HK-2 (cell line): ENCODE measurements around the gene CD33.
"Not testable (repeated sequence)": the region's sequence is repeated elsewhere in the genome, so short reads cannot be mapped to it uniquely, and the experiment has no call there.

ENCODE experiments used
- DNase-seq: peaks from one replicate; pipeline ENCODE4 v3.0.0-alpha.2; 2018; ENCODE audit not compliant: unreplicated experiment

The CD33 gene

DNA sequence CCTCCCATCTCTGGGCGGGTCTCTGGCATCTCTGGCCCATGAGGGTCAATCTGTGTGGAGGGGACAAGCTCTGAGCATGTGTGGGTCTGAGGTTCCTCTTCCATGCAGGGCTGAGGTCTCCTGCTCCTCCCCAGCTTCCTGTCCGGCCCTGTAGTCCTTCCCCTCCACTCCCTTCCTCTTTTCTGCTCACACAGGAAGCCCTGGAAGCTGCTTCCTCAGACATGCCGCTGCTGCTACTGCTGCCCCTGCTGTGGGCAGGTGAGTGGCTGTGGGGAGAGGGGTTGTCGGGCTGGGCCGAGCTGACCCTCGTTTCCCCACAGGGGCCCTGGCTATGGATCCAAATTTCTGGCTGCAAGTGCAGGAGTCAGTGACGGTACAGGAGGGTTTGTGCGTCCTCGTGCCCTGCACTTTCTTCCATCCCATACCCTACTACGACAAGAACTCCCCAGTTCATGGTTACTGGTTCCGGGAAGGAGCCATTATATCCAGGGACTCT lies at the start of gene CD33:
Gene CD33 (plus strand): TSS at position 183 of the 496 bp plus-strand sequence. CDS start 39 bp downstream, at position 222.
- DNase-seq: not testable (repeated sequence)

DNA sequence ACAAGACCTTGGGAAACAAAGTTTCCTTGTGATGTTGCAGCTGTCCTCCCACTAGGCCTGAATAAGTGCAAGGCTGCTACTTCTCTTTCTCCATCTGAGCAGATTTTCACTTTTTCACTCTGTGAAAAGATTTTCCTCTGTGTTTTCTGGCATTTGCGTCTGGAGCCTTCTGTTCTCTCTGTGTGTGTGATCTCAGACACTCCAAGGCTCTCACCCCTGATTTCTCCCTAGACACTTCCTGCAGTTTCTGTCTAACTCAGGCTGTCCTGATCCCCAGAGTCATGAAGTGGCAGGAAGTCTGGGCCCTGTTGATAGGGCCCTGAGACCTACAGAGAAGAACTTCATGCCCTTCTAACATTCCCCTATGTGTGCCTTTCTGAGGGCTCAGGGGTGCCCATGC lies 45.6 kb upstream of the CD33 start:
- DNase-seq: no peak

DNA sequence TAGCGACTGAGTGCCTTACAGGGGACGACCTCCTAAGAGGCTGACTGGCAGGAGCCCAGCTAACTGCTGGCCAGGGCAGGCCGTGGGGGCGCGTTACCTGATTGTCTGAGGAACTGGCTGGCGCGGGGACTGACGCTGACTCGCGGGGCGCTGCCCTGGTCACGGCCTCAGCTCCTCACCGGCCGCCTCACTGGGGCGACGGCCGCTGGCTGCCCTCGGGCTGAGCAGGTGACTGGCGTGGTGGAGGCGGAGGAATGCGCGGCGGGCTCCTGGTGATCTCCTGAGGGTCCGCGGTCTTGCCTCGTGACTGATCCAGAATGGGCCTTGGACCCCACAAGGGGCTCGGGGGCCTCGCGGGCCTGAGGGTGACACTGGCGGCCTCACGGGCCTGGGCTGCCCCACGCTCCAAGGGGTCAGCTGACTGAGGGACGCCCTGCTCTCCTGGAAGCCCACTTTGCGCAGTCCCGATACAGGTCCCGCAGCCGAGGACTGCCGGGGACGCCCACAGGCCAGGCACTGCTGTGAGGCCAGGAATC lies 43.4 kb upstream of the CD33 start:
- DNase-seq: no peak

DNA sequence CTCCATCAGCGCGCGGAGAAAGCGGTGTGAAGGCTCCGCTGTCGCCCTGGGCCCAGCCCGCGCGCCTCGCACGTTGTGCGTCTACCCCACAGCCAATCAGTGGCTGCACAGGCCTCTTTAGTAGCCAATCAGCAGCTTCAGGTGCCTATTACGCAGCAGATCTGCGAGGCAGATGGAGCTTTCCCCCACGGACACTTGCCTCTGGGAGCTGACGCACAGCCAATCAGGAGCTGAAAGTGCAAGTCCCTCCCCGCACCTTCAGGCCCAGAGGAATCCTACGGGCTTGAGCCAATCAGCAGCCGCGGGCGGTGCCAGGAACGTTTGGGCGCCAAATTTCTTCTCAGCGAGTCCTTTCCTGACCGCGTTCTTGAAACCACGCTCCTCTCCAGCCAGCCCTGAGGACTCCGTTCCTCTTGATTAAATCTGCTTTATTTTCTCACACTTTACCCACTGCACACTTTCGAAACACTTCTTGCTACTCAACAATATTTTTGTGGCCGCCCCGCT lies 42.9 kb upstream of the CD33 start:
- DNase-seq: no peak

DNA sequence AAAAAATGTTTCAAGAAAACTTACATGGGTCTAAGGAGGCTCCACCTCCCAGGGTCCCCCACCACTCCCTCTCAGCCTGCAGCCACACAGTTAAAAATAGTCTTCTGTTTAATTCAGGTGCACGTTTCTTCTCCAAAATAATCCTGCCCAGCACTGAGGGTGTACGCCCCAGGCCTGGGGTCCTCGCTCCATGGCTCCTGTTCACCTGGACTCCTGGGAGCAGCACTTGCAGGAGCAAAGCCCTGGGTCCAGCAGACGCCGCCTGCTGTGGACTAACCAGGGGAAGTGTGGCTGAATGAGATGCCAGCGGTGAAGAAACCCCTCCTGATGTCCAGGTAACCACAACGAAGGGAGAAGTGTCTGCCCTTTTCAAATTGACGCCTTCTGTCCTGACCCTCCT lies 41.3 kb upstream of the CD33 start:
- no peak for DNase-seq

DNA sequence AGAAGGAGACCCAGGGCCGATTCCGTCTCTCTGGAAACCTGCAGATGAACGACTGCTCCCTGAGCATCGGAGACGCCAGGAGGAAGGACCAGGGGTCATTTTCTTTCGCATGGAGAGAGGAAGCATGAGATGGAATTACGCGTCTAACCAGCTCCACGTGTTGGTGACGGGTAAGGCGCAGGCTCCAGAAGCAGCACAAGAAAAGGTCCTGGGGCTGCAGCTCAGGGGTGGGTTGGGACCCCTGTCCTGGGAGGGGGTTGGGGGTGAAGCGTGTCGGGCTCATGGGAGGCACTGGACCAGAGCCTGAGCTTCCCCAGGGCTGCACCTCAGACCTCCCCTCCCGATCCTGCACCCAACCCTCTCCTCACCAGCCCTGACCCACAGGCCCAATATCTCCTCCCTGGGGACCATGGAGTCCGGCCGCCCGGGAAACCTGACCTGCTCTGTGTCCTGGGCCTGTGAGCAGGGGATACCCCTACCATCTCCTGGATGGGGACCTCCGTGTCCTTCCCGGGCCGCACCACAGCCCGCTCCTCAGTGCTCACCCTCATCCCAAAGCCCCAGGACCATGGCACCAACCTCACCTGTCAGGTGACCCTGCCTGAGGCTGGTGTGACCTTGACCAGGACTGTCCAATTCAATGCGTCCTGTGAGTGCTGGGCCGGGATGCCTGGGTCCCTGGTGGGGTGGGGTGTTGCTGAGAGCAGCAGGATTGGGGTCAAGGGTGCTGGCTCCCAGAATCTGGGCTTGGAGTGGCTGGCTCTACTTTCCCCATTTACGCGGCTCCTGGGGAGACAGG lies 39.6 kb upstream of the CD33 start:
- DNase-seq: no peak

DNA sequence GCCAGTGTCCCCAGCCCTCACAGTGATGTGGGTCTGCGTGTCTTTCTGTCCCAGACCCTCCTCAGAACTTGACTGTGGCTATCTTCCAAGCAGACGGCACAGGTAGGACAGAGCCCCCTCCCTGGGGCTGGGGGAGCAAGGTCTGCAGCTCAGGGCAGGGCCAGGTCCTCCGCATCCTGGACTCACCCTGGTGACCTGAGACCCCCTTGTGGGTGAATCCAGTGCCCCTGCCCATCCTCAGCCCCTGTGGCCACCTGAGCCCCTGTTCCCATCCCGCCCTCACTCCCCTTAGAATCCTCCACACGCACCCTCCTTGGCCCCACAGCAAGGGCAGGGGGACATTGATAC lies 39.0 kb upstream of the CD33 start:
- DNase-seq: no peak

DNA sequence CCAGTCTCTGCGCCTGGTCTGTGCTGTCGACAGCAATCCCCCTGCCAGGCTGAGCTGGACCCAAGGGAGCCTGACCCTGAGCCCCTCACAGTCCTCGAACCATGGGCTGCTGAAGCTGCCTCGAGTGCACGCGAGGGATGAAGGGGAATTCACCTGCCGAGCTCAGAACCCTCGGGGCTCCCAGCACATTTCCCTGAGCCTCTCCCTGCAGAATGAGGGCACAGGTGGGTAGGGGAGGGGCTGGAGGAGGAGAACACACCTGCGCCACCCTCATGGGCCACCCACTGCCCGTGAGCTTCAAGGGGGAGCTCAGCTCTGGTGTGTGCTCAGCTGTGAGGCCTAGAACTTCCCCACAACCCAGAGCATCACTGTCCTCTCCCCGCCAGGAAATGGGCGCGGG lies 38.6 kb upstream of the CD33 start:
- no peak for DNase-seq

DNA sequence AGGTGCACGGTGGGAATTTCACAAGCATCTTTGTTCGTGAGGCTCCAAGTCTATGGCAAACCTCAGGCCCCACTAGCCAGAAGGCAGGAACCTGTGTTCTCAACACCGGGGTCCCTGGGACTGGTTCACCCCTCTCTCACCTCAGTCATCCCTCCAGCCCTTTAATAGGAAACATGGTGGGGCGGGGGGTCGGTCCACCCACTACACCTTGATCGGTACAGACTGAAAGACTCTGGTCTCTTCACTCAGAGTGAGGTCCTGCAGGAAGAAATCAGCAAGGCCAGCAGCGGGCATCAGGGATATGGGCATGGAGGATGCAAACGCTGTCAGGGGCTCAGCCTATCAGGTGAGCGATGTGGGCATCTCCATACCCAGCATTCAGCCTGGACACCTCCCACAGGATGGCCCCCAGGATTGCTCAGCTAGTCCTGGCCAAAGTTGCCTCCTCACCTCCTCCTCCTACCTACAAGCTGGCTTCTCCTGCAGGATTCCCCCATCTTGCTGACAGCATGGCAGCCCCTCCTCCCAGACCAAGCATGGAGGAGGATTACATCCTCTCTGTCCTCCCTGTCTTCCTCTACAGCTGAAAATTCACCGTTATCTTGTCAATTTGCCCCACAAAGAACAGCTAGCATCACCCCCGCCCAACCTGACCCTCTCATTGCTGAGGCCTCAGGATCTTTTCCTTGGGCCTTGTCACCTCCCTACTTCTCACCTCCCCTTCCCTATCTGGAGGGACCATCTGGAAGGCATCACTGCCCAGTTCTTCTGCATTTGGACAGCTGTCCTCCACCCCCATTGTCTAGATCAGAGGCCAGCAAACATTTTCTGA lies 37.3 kb upstream of the CD33 start:
- DNase-seq: no peak

DNA sequence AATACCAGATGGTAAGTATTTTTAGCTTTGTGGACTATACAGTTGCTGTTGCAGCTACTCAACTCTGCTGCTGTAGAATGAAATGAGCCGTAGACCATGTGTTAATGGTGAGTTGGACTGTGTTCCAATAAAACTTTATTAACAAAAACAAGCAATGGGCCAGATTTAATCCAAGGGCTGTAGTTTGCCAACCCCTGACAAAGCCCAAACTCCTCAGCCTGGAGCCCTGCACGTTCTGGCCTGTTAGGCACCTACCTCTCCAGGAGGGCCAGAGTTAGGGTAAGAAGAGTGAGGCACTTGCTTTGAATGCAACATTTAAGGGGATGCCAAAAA lies 36.7 kb upstream of the CD33 start:
- DNase-seq: no peak

DNA sequence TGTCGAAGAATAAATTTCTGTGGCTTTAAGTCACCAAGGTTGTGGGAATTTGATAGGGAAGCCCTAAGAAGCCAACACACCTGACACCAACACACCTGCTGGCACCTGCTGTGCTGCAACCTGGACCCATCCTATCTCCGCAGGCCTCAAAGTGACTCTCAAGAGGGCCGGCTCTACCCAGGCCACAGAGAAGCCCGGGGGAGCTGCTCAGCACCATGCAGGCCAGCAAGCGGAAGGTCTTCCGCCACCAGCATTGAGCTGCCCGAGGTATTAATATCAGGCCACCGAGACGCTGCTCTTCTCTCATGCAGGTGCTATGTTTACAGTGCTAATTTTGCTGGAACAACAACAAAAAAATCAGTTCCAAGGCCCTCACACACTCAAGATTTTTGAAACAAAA lies 32.2 kb upstream of the CD33 start:
- no peak for DNase-seq

DNA sequence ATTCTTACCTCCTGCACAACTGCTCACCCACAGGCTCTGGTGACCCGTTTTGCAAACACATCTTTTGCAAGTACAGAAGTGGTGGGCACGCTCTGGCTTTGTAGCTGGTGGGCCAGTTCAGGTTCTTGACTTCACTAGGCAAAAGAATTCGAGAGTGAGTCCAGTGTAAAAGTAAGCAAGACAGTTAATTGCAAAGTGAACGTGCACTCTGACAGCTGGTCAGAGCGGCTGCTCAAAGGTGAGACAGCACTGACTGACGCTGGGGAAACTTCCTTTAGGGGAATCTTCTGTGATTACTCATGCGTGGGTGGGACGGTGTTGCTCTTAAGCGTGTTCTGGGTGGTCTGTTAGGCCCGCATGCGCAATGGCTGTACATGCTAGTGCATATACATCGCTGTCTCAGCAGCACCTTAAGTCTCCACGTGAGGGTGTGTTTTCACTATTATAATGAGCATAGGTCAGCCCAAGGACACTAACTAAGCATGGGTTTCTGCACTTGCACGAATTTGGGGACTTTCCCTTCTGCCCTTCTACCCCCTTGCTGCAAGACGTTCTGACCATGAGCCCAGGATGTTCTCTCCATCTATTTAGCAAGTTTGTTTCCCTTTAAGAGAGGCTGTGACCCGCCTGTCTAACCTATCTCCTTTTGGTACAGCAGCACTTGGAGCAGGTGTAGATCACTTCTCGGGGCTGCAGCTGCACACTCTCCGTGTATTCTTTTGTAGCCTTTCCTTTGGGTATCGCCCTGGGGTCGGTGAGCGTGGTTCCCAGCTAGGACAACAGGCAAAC lies 30.2 kb upstream of the CD33 start:
- DNase-seq: no peak

DNA sequence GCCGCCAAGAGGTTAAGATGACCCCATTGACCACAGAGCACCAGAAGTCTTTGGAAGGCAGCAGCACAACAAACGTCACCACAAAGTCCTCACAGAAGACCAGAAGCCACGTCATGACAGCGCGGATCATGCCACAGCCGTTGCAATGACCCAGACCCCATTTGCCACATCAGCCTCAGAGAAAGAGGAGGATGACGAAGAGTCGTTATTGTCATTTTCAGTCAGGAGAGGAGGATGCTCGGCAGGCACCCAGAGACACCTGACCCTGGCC lies 29.6 kb upstream of the CD33 start:
- DNase-seq: no peak

DNA sequence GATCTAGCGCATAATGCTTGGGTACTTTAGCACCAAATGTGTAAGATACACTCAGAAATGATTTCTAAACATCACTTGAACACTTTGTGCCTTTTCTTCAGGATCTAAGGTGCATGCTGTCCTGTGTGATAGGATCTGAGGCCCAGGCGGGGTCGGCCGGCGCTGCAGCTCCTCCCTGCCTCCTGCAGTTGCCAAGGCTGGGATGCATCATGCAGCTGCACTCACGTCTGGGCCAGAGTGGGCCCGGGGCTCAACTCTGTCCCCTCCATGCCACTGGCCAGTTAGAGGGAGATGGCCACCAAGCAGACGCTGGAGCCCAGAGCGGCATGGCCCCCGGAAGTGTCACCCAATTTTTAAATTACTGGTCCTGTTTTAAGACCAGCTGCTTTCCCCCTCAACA lies 29.3 kb upstream of the CD33 start:
- DNase-seq: no peak

DNA sequence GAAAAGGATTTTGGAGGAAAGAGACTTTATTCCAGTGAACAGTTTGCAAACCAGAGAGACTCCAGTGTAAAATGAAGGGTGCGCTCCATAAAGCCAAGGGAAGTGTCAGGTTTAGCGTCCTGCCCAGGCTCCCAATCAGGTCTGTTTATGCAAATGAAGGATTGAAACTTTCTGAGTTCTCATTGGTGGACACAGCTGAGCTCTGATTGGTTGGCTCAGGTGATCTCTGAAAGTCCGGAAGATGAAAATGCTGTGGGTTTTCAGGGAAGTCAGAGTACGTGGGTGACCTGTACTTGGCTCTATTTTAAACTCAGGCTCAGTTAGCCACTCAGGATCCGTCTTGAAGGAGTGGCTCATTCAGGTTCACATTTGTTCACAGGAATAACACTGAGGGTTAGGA lies 28.7 kb upstream of the CD33 start:
- DNase-seq: no peak

DNA sequence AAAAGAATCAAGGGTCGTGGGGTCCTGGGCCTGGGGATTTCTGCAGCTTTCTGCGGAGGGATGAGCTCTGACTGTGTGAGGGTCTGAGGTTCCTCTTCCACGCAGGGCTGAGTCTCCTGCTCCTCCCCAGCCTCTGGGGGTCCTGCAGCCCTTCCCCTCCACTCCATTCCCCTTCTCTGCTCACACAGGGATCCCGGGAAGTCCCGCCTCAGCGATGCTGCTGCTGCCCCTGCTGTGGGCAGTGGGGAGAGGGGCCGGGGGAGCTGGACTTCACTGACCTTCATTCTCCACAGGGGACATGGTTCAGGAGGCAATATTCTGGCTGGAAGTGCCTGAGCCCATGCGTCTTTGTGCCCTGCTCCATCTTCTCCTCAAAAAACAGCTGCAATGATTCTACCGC lies 26.2 kb upstream of the CD33 start:
- no peak for DNase-seq

DNA sequence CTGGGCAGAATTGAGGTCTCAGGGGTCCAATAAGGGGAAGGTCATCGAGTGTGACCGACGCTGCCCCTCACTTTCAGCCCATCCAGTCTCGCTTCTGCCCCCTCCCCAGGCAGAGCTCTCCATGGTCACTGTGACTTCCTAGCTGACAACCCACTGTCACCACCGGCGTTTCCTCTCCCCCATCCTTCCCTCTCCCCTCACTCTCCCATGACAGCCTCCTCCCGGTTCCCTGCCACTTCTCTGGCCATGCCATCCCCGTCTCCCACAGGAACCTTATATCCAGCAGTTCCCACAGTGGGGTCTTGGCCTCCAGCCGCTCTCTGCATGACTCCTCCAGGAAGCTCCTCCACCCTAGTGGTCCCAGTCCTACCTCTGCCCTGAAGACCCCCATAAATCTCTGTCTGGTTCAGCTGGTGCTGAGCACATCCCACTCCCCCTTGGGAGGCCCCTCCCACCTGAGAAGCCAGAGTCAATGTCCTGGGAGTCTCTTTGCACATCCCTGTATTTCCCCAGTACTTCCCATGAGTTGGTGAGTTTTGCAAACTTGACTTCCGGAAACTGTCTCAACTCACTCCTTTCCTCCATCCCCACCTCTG lies 24.7 kb upstream of the CD33 start:
- no peak for DNase-seq

DNA sequence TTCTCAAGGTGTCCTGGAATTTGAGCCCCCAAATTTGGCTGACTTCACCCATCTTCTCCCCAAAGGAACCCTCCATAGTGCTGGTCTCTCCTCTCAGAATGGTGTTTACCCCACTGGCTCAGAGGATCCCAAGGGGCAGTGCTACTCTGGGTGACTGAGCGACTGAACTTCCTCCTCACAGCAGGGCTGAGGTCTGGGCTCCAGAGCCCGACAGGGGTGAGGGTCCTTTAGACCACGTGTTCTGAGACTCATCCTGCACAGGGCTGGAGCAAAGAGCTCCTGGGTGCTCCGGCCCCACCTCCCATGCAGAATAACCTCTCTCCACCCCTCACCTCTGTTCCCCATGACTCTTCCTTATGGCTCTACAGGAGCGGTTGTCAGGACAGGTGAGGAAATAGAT lies 23.2 kb upstream of the CD33 start:
- DNase-seq: no peak

DNA sequence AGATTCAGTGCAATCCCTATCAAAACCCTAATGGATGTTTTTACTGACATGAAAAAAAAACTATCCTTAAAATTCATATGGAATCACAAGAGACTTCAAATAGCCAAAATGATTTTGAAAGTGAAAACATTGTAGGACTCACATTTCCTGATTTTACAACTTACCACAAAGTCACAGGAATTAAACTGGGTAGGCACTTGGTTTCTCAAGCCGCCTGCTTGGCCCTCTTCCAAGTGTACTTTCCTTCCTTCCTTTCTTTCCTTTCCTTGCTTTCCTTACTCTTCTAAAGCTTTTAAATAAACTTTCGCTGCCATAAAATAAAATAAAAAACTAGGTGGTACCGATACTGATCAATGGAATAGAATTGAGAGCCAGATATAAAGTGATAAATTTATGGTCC lies 21.0 kb upstream of the CD33 start:
- no peak for DNase-seq

DNA sequence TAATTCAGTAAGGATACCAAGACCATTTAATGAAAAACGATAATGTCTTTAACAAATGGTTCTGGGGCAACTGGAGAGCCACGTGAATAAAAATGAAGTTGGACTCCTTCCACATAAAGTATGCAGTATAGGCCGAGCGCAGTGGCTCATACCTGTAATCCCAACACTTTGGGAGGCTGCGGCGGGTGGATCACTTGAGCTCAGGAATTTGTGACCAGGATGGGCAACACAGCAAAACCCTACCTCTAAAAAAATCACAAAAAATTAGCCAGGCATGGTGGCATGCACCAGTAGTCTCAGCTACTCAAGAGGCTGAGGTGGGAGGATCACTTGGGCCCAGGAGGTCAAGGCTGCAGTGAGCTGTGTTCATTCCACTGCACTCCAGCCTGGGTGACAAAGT lies 20.6 kb upstream of the CD33 start:
- no peak for DNase-seq

DNA sequence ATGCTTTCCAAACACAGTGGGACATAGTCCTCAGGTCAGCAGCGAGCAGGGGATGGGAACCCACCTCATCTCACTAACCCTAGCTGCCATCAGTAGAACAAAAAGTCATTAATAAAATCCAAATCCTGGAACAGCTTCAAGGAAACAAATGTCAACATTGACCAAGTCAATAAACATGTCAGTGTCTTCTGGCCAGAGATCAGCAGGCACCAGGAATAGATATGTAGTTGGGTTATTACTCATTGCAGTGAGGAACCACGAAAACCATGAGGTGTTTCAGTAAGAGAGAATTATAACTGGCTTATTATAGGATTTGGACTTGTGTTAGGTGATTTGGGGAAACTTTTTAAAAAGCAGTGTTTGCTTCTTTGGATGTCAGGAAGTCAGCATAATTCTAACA lies 17.1 kb upstream of the CD33 start:
- DNase-seq: no peak

DNA sequence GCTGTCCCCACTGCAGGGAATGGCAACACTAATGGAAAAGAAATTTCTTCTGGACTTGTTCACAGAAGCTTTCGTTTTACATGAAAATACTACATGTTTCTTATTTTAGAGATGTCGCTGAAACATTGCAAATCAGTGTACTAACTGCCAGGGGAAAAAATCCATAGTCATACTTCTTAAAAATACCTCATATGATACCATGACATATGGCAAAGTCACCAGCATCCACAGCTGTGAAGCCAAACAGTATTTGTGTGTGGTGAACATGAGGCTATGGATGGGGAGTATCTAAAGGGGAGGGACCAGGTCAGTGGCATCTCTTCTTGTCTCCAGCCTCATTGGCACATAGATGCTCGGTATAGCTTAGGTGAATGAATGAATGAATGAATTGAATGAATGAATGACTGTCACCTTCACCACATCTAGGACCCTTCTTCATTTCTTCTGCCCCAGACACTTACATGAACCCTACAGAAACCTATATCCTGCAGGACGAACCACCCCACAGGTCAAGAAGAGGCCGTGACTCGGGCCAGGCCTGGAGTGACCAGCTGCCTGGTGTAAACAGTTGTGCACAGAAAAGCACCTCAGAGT lies 14.6 kb upstream of the CD33 start:
- DNase-seq: no peak
